NCI-H748 (cell line): ENCODE measurements around the gene CSF1.
"Not testable (repeated sequence)": the region's sequence is repeated elsewhere in the genome, so short reads cannot be mapped to it uniquely, and the experiment has no call there.

Source experiments
- DNase-seq: peaks from one replicate; lab custom pipeline; 2025; ENCODE audit not compliant: unreplicated experiment; lab: John Stamatoyannopoulos, UW

The CSF1 gene

GRCh38 chr1:109933856-109934711, 23.4 kb downstream of the CSF1 start:
- no peak for DNase-seq

GRCh38 chr1:109935451-109935900, 24.8 kb downstream of the CSF1 start:
- peak; percentile 74 for DNase-seq

GRCh38 chr1:109937738-109938137, 27.1 kb downstream of the CSF1 start:
- DNase-seq = no peak

GRCh38 chr1:109938556-109938955, 27.9 kb downstream of the CSF1 start:
- no peak for DNase-seq

GRCh38 chr1:109942434-109942833, 31.8 kb downstream of the CSF1 start:
- DNase-seq = no peak

GRCh38 chr1:109944541-109944940, 33.9 kb downstream of the CSF1 start:
- no peak for DNase-seq

- DNase-seq = no peak
Measured at GRCh38 chr1:109946511-109946910, 35.9 kb downstream of the CSF1 start.

- no peak for DNase-seq
Measured at GRCh38 chr1:109947582-109948284, 37.1 kb downstream of the CSF1 start.

- no peak for DNase-seq
Measured at GRCh38 chr1:109948285-109948630, 37.6 kb downstream of the CSF1 start.

- DNase-seq = no peak
Measured at GRCh38 chr1:109950038-109950437, 39.4 kb downstream of the CSF1 start.

- DNase-seq = no peak
Measured at GRCh38 chr1:109950509-109950908, 39.9 kb downstream of the CSF1 start.

GRCh38 chr1:109951501-109951900, 40.9 kb downstream of the CSF1 start:
- DNase-seq = not testable (repeated sequence)

GRCh38 chr1:109954041-109954512, 43.4 kb downstream of the CSF1 start:
- no peak for DNase-seq

GRCh38 chr1:109959632-109959973, 49.0 kb downstream of the CSF1 start:
- DNase-seq = no peak

GRCh38 chr1:109959974-109960744, 49.5 kb downstream of the CSF1 start:
- DNase-seq = peak; percentile 99

- no peak for DNase-seq
Measured at GRCh38 chr1:109960745-109961094, 50.1 kb downstream of the CSF1 start.

- no peak for DNase-seq
Measured at GRCh38 chr1:109963864-109964263, 53.2 kb downstream of the CSF1 start.

GRCh38 chr1:109969146-109969829, 58.6 kb downstream of the CSF1 start:
- DNase-seq = no peak

- no peak for DNase-seq
Measured at GRCh38 chr1:109969907-109970306, 59.3 kb downstream of the CSF1 start.

- no peak for DNase-seq
Measured at GRCh38 chr1:109971559-109971958, 60.9 kb downstream of the CSF1 start.

- no peak for DNase-seq
Measured at GRCh38 chr1:109974191-109974590, 63.5 kb downstream of the CSF1 start.
